ENCODE data around the gene CLEC2B.
"Not testable (repeated sequence)": the region's sequence is repeated elsewhere in the genome, so short reads cannot be mapped to it uniquely, and the experiment has no call there.

CLEC2B gene

DNA sequence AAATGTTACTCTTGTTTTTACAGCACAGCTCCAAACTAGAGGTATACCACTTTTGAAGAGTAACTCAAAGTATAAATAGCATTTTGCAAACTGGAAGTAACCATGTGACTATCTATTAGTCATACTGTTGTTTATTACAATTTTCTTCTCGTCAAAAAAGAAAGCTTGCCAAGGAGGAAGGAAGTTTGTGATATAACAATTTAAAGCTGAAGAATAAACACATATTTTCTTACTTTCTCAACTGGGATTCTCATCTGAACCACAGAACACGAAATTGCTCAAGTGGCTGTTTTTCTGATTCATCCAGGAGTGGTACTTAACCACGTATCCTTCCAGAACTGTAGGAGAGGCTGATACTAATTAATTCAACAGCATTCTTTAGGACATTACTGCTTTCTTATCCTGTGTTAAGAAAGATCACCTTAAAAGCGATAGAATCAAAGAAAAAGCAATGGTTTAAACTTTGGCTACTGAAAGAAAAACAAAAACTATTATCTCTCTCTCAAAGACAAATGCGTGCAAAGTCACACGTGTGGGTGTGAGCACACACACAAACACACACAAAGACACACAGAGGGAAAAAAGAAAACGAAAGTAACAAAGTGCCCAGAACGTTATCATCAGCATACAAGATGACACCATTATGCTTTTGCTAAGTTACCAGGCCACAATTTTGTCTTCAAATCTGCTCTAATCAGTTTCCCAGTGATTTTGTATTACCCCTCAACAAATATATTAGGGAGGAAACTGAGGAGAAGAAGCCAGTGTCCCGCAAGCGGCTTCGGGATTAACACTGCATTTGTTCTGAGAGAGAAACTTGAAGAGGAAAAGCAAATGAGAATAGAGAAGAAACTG, at the start of gene CLEC2B:
TSS of gene CLEC2B (minus strand) at position 48 of the 855 bp plus-strand sequence.
- DNase-seq (ENCODE audit: low read depth in 2 of 2) = no peak

DNA sequence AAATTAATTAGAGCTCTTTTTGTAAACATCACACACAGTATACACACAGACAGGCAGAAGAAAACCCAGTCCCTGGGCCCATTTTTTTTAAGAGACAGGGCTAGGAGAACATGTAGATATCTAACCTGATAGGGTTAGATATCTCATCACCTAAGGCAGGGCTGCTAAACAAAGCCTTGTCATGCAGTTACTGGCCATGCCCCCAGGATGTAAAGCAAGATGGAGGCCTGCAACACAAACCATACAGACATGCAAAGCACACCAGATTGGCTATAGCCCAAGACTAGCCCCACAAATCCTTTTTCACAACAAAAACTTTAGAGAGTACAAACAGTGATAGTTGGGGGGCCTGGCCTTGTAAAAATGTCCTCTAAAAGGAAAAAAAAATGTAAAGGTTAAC, 42.6 kb upstream of the CLEC2B start:
- DNase-seq (ENCODE audit: low read depth in 2 of 2) = no peak

DNA sequence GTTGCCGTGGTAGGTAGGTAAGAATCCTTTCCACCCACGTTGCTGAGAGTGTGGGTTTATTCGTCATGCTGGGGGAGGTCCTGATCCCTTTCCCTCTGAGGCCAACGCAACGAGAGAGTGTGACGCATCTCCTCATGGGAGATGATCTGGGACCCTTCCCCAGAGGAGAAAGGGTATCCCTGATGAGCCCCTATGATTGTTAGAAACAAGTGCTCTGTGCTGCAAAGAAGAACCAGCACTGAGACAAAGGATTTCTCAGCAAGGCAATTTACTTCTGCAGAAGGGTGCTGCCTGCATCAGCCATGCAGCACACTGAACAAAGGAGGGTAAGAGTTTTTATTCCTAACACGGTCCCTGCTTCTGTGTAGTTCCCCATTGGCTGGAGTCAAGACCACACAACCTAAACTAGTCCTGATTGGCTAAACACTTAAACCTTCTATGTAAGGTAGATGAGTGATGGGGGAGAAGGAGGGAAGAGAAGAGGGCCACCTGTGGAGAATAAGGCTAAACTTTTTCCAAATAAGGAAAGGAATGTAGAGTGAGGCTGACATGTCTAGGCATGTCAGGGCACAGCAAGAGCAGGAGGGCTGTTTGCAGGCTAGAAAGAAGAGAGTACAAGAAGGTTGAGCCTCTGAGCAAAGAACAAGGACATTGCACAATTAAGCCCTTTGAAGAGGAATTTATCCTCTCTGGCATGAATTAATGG, 41.7 kb upstream of the CLEC2B start:
- no peak for DNase-seq (ENCODE audit: low read depth in 2 of 2)

DNA sequence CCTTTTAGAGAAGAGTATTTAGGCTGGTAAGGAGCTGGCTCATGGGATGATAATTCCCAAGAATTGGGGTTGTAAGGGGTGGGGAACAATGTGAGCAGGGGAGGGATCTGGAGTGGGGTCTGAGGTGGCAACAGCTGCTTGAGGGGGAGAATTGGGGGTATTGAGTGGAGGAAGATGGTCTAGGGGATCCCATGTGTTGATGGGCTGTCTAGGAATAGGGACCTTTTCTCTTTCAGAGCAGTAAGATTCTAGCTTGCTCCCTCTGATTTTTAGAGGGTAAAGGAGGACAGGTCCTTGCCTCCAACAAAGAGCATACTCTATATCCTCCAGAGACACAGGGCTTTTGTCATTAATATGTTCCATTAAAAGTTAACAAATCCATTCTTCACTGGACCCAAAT, 40.6 kb upstream of the CLEC2B start:
- no peak for DNase-seq (ENCODE audit: low read depth in 2 of 2)

DNA sequence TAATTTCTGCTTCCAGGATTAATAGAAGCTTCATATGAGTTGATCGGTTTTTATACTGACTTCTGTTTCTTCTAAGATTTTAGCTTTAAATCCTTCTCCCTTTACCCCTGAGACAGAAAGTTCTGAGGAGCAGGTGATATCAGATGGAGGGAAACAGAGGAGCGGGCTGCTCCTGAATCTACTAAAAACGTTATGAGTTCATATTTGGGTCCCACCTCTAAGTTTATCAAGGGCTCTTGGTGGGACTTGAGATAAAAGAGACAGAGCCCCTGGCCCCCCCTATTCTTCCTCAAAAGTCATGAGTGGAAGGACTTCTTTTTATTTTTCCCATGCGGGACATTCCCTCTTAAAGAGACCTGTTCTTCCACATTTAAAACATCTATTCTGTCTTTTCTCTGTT, 39.2 kb upstream of the CLEC2B start:
- DNase-seq (ENCODE audit: low read depth in 2 of 2) = no peak

DNA sequence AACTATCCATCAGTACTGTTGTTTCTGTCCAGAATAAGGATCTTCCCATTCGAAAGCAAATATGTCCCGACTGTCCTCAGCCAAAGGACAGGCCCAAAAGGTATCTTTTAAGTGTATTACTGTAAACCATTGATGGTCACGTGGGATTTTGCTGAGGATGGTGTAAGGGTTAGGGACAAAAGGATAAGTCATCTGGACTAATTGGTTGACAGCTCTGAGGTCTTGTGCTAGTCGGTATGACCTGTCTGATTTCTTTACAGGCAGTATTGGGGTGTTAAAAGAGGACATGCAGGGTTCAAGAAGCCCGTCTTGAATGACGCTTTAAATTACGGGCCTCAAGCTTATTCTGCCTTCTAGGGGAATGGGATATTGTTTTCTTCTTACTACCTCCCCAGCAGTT, 38.6 kb upstream of the CLEC2B start:
- no peak for DNase-seq (ENCODE audit: low read depth in 2 of 2)

DNA sequence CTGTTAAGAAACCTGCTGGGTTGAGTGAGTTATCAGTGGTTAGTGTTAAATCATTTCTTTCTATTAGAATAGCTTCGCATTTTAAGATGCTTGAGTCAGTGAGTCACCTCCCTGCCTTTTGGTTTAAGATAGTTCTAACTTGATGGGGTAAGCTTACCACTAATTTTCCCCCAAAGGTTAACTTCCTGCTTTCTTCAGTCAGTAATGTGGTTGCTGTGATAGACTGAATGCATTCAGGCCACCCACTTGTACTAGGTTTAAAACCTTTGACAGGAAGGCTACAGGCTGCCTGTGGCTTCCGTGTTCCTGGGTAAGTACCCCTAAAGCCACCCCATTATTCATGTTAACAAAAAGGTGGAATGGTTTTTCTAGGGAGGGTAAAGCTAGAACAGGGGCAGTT, 37.7 kb upstream of the CLEC2B start:
- DNase-seq (ENCODE audit: low read depth in 2 of 2) = no peak

DNA sequence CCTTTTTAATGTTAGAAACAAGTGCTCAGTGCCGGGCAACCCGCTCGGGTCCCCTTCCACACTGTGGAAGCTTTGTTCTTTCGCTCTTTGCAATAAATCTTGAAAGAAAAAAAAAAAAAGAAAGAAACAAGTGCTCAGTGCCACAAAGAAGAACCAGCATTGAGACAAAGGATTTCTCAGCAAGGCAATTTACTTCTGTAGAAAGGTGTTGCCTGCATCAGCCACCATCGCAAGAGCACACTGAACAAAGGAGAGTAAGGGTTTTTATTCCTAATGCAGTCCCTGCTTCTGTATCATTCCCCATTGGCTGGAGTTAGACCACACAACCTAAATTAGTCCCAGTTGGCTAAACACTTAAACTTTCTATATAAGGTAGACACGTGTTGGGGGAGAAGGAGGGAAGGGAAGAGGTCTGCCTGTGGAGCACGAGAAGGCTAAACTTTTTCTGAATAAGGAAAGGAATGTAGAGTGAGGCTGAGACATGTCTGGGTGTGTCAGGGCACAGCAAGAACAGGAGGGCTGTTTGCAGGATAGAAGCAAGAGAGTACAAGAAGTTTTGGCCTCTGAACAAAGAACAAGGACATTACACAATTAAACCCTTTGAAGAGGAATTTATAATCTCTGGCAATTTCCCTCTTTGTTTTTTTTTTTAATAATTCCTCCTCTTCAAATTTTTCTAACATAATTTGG, 33.5 kb upstream of the CLEC2B start:
- DNase-seq (ENCODE audit: low read depth in 2 of 2) = no peak

DNA sequence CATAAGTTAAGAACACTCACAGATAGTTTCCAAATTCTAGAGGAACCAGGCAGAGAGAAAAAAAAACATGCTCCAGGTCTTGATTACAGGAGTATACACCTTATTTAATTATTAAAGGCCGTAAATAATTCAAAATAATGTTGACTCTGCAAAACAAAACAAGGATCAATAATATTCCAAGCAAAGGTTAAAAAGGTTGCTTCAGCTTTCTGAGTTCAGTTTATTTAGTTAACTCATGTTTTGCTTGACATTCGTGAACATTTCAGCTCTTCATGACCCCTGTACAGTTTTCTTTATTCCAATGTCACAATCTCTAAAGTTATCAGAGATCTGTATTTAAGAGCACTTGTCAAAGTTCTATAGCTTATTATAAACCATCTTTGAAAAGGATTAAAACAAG, 31.8 kb upstream of the CLEC2B start:
- DNase-seq (ENCODE audit: low read depth in 2 of 2) = no peak

DNA sequence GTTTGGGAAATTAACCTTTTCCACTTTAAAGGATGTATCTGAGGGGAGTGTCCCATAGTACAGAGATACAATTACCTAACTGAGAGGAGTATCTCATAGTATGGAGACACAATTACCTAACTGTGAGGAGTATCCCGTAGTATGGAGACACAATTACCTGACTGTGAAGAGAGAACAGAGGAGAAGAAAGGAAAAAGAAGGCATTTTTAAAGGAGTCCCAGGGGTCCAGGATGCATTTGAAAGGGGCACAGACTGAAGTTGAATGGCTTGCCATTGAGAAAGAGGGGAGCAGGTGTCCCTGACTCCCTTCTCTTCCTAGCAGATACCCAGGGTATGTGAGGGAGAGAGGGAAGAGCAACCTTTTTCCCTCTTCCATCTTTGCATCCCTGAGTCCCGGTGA, 30.1 kb upstream of the CLEC2B start:
- no peak for DNase-seq (ENCODE audit: low read depth in 2 of 2)

DNA sequence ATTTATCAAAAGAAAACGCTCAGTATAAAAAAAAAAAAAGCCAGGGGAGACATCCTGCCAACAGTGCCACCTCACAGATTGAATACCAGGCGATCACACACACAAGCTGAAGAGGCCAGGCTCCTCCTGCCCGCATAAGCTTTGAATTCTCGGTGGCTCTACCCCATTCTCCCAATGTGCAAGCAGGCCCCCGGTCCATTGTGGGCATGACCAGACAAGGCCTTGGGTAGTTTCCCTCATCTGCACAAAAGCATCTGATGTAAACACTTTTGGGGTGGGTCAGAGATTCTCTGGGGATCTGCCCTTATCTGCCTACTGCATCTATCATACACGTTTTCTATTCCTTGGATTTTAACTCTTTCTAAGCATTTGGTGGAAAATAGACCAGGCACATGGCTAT, 28.4 kb upstream of the CLEC2B start:
- no peak for DNase-seq (ENCODE audit: low read depth in 2 of 2)

DNA sequence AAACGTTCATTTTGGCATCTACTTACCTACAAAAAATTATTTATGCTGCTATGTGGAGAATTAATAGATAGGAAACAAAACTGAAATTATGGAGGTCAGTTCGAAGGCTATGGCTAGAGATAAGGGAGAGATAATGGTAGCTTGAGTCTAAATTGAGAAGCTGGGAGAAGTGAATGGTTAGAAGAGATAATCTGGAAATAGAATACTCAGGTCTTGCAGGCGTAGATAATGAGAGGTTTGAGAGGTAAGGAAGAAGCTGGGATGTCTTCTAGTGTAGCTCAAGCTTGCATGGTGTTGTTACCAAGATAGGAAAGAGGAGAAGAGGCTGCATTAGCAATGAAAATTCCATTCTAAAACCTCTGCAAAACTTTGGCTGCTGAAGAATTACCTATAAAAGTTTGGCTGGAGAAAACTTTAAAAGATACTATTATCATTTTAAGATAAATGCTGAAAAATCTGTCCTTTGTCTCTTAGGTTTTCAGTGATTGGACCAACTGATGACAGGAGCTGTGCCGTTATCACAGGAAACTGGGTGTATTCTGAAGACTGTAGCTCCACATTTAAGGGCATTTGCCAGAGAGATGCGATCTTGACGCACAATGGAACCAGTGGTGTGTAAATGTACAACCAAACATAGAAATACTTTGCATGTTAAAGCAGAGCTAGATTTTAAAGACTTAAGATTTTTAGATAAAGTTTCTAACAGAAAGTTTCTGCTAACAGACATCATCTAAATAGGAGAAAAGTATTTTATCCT, 26.2 kb upstream of the CLEC2B start:
- DNase-seq (ENCODE audit: low read depth in 2 of 2) = no peak

DNA sequence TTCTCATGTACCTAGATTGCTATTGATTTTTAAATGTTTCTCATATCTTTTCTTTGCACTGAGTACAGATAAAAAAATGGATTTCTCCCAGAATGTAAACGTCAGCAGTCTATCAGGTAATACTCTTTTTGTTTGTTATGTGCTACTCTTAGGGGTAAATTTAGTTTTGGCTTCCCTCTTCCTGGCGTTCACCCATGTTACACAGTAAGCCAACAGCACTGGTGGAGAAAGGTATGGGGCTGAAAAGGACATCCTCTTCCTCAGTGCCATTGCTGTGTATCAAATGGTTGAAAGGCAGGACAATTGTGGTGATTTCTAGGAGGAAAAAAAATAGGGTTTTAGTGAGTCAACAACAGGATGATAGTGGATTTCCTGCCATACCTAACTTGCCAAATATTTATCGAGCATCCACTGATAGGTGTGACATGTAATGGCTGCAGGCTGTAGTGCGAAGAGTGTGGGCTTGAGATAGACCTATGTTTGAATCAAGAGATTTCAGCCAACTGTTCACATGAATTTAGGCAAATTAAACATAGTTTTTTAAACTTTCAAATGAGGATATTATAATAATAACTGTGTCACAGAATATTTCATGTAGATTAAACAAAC, 19.6 kb upstream of the CLEC2B start:
- DNase-seq (ENCODE audit: low read depth in 2 of 2) = no peak

DNA sequence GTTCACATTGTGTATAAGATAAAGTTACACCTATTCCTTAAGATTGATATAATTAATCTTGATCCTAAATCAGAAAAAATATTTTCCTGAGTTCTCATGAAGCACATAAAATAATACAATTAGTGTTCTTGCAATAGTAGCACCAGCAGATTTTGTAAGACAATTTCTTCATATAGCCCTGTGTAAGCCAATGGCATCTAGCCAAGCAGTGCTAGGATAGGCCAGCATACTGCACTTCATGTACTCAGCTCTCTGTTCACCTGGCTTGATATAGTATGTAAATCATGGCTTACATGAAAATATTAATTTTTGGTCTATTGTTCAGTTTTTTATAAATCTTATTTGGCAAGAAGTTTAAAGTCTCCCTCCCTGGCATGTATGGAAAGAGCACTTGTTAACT, 14.0 kb upstream of the CLEC2B start:
- no peak for DNase-seq (ENCODE audit: low read depth in 2 of 2)

DNA sequence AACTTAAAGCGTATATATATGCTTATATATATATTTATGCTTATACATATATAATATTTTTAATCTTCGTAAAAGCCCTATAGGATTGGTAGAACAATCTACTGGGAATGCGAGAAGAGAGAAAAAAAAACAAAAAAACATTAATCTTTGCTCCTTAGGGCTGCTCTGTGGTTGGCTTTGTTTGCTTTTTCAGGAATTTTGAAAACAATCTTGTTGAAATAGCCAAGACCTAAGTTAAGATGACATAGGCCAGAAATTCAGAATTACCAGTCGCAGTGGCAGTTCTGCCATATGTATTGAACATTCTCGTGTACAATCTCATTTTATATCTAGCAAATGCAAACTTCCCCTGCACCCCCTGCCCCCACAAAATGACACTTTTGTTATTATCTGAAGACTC, 12.8 kb upstream of the CLEC2B start:
- DNase-seq (ENCODE audit: low read depth in 2 of 2) = no peak

DNA sequence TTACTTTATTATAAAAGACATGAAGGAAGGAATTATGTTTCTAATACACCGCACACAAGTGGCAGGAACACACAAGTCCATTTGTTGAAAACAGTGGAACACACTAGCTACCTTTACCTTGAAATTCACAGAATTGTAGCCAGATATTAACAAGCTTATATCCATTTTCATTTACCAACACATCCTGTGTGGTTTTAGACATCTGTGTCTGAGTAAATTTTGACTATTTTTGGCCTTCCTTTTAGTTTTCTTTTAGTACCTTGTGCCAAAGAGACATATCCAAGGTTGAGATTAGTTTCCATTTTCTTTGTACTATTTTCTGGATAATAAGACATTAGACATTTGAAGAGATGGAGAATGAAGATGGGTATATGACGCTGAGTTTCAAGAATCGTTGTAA, 12.1 kb upstream of the CLEC2B start, which contains the start of gene KLRF2:
TSS of gene KLRF2 (plus strand) at position 244 of the 400 bp plus-strand sequence. CDS start at position 351, 107 bp downstream.
- no peak for DNase-seq (ENCODE audit: low read depth in 2 of 2)

DNA sequence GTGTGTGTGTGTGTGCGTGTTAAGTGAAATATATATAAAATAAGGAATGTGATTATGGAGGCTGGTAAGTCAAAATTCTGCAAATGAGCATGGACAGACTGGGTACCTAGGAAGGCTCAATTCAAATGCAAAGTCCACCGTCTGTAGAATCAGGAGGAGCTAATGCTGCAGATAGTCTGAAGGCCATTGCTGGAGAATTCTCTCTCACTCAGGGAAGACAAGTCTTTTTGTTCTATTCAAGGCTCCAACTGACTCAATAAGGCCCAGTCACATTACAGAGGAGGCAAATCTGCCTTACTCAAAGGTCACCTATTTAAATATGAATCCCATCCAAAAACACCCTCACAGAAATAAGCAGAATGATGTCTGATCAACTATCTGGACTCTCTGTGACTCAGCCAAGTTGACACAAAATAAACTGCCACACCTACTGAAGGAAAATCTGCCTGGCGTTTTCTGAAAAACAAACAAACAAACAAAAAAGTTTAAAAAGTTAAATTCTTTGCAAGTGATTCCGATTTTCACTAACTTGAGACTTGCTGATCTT, 11.5 kb upstream of the CLEC2B start:
- no peak for DNase-seq (ENCODE audit: low read depth in 2 of 2)

DNA sequence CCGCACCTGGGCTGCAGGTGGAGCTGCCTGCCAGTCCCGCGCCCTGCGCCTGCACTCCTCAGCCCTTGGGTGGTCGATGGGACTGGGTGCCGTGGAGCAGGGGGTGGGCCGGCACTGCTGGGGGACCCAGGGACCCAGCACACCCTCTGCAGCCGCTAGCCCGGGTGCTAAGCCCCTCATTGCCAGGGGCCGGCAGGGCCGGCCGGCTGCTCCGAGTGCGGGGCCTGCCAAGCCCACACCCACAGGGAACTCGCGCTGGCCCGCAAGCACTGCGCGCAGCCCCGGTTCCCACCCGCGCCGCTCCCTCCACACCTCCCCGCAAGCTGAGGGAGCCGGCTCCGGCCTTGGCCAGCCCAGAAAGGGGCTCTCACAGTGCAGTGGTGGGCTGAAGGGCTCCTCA, 7.0 kb upstream of the CLEC2B start:
- DNase-seq (ENCODE audit: low read depth in 2 of 2) = not testable (repeated sequence)

DNA sequence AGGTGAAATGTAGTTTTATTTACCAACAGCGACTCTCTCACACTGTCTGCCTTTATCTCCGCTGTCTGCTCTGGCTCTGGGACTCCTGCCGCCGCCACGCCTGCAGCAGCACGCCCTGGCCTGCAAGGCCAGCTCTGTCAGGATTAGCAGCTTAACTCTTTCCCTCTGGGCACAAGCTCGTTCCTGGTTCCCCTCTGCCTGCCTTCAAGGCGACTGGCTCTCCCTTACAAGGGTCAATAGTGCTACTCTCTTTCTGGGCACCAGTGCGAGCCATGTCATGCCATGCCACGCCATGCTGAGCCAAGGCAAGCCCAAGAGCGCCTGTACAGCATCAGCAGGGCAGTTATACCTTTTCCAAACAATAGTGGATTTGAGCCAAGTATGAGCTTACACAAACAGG, 3.6 kb upstream of the CLEC2B start:
- no peak for DNase-seq (ENCODE audit: low read depth in 2 of 2)

DNA sequence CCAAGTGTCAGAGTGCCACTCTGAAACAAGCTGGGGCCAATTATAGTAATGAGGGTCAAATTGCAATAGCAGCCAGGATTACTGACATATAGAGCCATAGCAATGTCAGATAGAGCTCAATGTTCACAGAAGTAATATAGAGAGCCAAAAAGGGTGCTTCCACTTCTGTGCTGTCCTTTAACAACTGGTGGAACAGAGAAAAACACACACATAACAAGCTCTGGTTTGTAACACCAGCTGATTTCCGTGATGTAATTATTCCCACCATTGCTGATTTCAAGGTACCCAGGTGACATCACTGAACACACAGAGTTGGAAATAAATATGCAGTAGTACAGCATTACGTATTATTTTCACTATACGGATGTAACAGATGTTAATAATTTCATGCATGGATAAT, 3.0 kb upstream of the CLEC2B start:
- DNase-seq (ENCODE audit: low read depth in 2 of 2) = no peak

DNA sequence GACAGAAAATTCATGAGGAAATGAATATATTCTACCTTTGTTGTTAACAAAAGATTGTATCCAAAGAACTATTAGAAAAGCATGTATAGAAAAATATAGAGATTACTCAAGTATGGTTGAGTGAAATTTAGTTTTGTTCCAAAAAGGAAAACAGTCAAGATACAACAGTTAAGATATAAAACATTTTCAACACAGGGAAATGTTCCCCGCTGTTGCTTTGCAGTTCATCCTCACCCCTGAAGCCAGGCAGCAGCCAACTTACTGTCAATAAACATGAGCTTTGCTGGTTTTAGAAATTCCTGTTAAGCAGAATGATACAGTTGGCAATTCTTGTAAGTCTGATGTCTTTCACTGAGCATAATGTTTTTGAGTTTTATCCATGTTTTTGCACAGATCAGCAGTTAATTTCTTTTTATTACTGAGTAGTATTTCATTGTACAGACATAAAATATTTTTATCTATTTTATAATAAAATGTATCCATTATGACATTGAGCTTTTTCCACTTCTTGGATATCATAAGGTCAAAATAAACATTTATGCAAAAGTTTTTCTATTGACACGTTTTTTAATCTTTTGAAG, 1.2 kb upstream of the CLEC2B start:
- DNase-seq (ENCODE audit: low read depth in 2 of 2) = no peak

Measured in stimulated activated CD4-positive, alpha-beta T cell treated with anti-CD3 and anti-CD28 coated beads, Interleukin-15, amount 100 ng/mL, for 48 hours (primary cell).